Esophagus mucosa (tissue), 1 donor: Measurements from ENCODE around the gene GRAMD1A. TPM values are rescaled to one million over a fixed set of nuclear protein-coding genes. Genes with fewer than 3 reads are reported as not detected.
"Not testable (repeated sequence)": the region's sequence is repeated elsewhere in the genome, so short reads cannot be mapped to it uniquely, and the experiment has no call there.

Experiments
- ATAC-seq: fragments of 200-7000 bp; cut with Tn5 transposase; one replicate; pipeline ENCODE4 v1.9.1; 2020
- total RNA-seq: library from RNA; stranded (reverse); gene quantifications from one replicate; pipeline ENCODE4 v1.2.4, GENCODE V29; 2023
- donor health status: DM: yes; HTN: yes; CAD: no.

The GRAMD1A gene
- total RNA-seq, 1 donor from 2014 or later, result 11.8 TPM

DNA sequence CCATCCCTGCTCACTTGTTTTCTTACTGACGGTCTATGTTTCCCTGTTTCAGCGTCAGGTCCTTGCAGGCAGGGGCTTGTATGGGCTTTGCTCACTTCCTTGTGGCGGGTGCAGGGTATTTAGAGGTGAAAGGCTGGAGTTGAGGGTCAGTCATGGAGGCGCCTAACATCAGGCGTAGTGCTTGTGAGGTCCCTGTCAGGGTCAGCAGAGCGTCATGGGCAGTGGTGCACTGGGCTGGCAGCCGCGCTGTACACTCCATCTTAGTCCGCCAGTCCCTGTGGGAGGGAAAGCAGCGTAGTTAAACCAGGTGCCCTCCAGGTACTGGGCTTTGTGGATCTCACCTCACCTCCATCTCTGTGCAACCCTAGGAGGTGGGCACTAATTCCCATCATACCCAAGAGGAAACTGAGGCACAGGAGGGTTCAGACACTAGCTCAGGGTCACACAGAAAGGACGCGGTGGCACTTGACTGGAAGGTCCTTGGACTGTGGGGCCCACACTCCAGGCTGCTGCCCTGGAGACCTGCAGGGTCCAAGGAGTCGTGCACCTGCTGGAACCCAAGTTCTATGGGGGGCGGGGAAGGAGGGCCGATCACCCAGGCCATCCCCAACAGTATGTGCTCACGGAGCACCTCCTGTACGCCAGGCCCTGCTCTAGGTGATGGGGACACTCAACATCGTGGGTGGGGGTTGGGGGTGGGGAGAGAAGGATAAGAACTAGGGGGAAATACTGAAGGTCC is 4.6 kb downstream of the GRAMD1A start:
- ATAC-seq, result no peak

- no peak for ATAC-seq
Measured at GRCh38 chr19:35005256-35005977, 5.3 kb downstream of the GRAMD1A start.

- ATAC-seq, result not testable (repeated sequence)
Measured at GRCh38 chr19:35006007-35006341, 5.9 kb downstream of the GRAMD1A start.

GRCh38 chr19:35006342-35006998 is 6.3 kb downstream of the GRAMD1A start:
- peak; percentile 39 for ATAC-seq

DNA sequence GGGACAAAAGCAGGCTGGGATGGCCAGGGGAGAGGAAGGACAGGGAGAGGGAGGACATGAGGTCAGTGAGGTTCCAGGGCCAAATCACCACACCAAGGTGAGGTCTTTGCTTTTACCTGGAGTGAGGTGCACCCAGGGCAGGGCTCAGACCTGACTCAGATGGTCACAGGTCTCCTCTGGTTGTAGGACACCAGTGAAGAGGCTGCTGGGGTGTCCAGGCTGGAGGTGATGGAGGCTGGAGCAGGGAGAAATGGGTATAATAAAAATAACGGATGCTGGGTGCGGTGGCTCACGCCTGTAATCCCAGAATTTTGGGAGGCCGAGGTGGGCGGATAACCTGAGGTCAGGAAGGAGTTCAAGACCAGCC is 6.9 kb downstream of the GRAMD1A start:
- ATAC-seq, result no peak

GRCh38 chr19:35007427-35007826 is 7.3 kb downstream of the GRAMD1A start:
- ATAC-seq, result not testable (repeated sequence)

- ATAC-seq, result no peak
Measured at GRCh38 chr19:35008891-35009341, 8.8 kb downstream of the GRAMD1A start.

GRCh38 chr19:35009424-35010415 is 9.6 kb downstream of the GRAMD1A start:
- no peak for ATAC-seq

DNA sequence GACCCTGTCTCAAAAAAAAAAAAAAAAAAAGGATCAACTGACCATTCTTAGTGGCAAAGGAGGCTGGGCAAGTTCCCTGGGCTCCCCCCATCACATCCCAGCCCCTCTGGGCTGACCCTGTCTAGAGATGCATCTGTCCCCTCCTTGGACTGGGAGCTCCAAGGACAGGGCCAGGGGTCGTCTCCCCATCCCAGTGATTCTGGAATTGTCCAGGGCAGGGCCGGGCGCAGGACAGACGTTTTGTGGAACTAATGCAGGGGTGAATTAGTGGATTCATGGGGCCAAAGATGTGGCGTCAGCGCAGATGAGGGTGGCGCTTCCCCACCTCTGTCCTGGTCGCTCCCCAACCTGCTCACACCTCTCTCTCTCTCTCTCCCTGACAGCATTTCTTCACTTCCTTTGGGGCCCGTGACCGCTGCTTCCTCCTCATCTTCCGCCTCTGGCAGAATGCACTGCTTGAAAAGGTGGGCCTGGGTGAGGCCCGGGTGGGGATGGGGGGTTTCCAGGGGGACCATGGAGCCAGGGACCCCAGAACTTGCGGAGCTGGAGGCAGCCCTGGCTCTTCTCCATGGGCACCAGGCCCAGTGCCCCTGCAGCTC is 11.1 kb downstream of the GRAMD1A start:
- no peak for ATAC-seq

- no peak for ATAC-seq
Measured at GRCh38 chr19:35011737-35012682, 11.9 kb downstream of the GRAMD1A start.

DNA sequence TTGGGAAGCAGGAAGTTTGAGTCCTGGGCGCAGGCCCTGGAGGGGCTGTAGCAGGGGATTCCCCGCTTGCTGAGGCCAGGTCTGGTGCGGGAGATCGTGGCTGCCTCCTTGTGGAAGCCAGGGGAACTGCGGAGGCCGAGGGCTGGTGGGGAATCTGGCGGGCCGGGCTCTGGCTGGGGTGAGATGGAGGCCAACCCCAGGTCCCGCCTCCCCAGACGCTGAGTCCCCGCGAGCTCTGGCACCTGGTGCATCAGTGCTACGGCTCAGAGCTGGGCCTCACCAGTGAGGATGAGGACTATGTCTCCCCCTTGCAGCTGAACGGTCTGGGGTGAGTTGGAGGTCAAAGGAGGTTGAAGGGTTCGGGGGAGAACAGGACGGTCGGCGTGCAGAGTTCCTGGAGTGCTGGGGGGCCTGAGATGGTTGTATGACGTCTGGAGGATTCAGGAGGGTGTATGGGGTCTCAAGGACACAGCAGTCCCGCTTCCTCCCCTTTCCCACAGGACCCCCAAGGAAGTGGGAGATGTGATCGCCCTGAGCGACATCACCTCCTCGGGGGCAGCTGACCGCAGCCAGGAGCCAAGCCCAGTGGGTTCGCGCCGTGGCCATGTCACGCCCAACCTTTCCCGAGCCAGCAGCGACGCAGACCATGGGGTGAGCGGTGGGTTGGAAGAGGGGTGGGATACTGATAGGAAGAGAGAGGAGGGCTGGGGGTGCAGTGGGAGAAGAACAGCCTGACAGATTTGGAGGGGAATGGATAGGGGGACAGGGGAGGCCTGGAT is 13.1 kb downstream of the GRAMD1A start:
- peak; percentile 55 for ATAC-seq

- no peak for ATAC-seq
Measured at GRCh38 chr19:35013820-35014754, 14.0 kb downstream of the GRAMD1A start.

GRCh38 chr19:35014774-35015173 is 14.7 kb downstream of the GRAMD1A start:
- ATAC-seq, result not testable (repeated sequence)

DNA sequence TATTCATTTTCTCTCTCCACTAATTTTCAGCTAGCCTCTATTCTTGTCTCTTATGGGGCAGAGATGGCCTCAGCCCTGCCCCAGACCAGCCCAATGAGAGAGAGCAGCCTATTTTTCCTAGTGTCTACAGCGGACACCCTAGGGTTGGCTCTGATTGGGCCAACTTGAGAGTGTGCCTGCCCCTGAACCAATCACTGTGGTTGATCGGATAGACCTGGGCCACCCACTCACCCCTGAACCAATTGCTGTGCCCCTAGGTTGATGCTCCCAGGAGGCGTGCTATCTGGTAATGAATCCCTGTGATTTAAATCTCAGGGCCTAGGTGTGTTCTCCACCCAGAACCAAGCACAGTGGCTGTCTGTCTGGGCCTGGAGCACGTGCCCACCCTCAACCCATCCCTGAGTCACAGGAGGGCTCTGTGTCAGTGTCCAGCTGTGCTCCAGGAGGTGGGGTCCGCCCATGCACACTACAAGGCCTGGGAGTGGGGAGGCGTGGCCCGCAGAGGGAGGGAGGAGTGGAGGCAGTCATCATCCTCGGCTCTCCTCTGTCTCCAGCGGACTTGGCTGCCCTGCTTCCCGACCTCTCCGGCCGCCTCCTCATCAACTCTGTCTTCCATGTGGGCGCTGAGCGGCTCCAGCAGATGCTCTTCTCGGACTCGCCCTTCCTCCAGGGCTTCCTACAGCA is 15.3 kb downstream of the GRAMD1A start:
- ATAC-seq, result no peak

GRCh38 chr19:35015954-35016351 is 15.8 kb downstream of the GRAMD1A start:
- ATAC-seq, result no peak

DNA sequence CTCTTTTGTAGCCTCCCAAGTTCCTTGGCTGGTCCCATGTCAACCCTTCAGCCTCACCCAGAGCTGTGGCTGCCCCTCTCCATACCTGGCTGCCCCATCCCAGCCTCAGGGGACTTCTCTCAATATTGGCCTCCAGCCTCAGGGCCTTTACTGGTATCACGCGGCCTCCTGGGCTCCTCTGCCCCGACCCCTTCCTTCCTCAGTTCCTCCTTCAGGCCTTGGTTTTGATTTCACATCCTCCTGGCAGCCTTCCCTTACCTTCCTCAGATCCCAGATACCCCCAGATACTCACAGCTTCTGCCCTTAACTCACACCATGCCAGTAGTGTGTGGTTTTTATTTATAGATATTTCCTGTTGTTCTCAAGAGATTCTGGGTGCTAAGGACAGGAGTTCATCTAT is 17.4 kb downstream of the GRAMD1A start:
- no peak for ATAC-seq

DNA sequence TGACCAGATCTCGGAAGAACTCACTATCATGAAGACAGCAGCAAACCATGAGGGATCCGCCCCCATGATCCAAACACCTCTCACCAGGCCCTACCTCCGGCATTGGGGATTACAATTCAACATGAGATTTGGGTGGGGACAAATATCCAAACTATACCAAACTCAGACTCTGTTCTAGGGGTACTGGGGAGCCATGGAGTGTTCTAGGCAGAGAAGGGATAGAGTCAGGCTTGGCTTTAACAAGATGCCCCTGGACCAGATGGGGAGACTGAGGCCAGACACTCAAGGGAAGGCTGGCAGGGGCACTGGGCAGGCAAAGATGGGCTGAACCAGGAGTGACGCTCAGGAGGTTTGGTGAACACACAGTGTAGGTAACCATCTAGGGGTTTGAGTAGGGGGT is 18.3 kb downstream of the GRAMD1A start:
- no peak for ATAC-seq

GRCh38 chr19:35019144-35019543 is 19.0 kb downstream of the GRAMD1A start:
- ATAC-seq, result no peak
